ENCODE measurements around the gene MMP24OS.

DNA sequence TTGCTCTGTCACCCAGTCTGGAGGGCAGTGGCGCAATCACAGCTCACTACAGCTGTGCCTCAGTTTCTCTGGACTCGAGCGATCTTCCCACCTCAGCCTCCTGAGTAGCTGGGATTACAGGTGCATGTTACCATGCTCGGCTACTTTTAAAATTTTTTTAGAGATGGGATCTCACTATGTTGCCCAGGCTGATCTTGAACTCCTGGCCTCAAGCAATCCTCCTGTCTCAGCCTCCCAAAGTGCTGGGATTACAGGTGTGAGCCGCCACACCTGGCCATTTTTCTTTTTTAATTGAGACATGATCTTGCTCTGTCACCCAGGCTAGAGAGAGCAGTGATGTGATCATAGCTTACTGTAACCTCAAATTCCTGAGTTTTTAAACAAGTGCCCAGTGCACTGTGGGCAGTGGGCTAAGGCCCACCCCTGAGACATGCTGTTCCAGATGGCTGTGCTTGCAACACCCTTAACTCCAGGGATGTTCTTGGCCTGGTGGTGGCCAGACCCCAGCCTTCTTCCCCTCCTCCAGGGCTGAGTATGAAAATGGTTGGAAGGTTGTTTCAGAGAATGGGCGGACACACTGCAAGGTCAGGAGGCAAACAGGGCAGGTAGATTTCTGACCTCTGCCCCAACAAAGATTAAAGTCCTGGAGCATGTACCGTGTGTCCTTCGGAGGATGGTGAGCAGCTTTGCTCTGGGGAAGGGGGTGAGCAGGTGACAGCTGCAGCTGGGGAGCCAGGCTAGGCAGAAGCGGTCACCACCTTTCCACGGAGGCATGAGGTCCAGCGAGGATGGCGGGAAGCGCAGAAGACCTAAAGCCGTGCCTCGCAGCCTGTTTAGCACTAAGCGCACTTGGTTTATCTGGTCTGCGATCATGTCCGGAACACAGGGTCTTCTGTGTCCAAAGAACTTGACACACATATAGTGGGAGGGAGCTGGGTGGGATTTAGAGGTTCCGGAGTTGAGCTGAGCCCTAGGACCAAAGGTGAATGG lies 15.7 kb upstream of the MMP24OS start:
- TF ChIP-seq, protein P1, sequence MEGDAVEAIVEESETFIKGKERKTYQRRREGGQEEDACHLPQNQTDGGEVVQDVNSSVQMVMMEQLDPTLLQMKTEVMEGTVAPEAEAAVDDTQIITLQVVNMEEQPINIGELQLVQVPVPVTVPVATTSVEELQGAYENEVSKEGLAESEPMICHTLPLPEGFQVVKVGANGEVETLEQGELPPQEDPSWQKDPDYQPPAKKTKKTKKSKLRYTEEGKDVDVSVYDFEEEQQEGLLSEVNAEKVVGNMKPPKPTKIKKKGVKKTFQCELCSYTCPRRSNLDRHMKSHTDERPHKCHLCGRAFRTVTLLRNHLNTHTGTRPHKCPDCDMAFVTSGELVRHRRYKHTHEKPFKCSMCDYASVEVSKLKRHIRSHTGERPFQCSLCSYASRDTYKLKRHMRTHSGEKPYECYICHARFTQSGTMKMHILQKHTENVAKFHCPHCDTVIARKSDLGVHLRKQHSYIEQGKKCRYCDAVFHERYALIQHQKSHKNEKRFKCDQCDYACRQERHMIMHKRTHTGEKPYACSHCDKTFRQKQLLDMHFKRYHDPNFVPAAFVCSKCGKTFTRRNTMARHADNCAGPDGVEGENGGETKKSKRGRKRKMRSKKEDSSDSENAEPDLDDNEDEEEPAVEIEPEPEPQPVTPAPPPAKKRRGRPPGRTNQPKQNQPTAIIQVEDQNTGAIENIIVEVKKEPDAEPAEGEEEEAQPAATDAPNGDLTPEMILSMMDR (IDR thresholded peaks at IDR 0.05): no peak
- no peak for TF ChIP-seq POLR2A (IDR thresholded peaks at IDR 0.05)
